ENCODE measurements around the gene PPP1R1A.

- TF ChIP-seq, protein P1, sequence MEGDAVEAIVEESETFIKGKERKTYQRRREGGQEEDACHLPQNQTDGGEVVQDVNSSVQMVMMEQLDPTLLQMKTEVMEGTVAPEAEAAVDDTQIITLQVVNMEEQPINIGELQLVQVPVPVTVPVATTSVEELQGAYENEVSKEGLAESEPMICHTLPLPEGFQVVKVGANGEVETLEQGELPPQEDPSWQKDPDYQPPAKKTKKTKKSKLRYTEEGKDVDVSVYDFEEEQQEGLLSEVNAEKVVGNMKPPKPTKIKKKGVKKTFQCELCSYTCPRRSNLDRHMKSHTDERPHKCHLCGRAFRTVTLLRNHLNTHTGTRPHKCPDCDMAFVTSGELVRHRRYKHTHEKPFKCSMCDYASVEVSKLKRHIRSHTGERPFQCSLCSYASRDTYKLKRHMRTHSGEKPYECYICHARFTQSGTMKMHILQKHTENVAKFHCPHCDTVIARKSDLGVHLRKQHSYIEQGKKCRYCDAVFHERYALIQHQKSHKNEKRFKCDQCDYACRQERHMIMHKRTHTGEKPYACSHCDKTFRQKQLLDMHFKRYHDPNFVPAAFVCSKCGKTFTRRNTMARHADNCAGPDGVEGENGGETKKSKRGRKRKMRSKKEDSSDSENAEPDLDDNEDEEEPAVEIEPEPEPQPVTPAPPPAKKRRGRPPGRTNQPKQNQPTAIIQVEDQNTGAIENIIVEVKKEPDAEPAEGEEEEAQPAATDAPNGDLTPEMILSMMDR (conservative IDR thresholded peaks at IDR 0.05; ENCODE audit: low read depth in 2 of 2), result no peak
- TF ChIP-seq STAT1 (IDR thresholded peaks at IDR 0.05; ENCODE audit: unreplicated experiment) (no peak), POLR2AphosphoS5 (IDR thresholded peaks at IDR 0.05; ENCODE audit: low read depth) (no peak), REST (IDR thresholded peaks at IDR 0.05; ENCODE audit: unreplicated experiment) (no peak), ETS1 (IDR thresholded peaks at IDR 0.05) (no peak), EZH2 (IDR thresholded peaks at IDR 0.05; ENCODE audit: low read depth, unreplicated experiment) (no peak), JUNB (IDR thresholded peaks at IDR 0.05; ENCODE audit: unreplicated experiment) (no peak), EZH2phosphoT487 (IDR thresholded peaks at IDR 0.05; ENCODE audit: unreplicated experiment) (no peak)
Measured at GRCh38 chr12:54628186-54628846, 39.9 kb upstream of the PPP1R1A start.
